Measurements from ENCODE around the gene HNF1B.

HNF1B gene

GRCh38 chr17:37736428-37736827 is 8.4 kb downstream of the HNF1B start:
- Histone ChIP-seq H3K9me3 (ENCODE audit: control insufficient read depth in 2 of 2, low read length in 2 of 2) (no peaks in the 10 kb centered on the region), H3K9ac (ENCODE audit: low read length in 2 of 2) (no peak overlapping the region), H3K4me1 (ENCODE audit: control insufficient read depth, insufficient read depth, low read length) (no peaks in the 10 kb centered on the region), H3K4me3 (ENCODE audit: low read length in 2 of 2) (no peak overlapping the region), H3K27me3 (ENCODE audit: control insufficient read depth in 1 of 2, insufficient read depth in 2 of 2, low read length in 2 of 2) (peaks cover 37 to 50% of the 10 kb centered on the region in 2 donors), H3K27ac (ENCODE audit: low read length) (no peak overlapping the region), H3K36me3 (ENCODE audit: control insufficient read depth in 2 of 2, insufficient read depth in 2 of 2, low read length in 2 of 2) (no peaks in the 10 kb centered on the region)

- Histone ChIP-seq H3K4me3 (ENCODE audit: low read length in 2 of 2) (no peak overlapping the region), H3K4me1 (ENCODE audit: control insufficient read depth, insufficient read depth, low read length) (no peaks in the 10 kb centered on the region), H3K27me3 (ENCODE audit: control insufficient read depth in 1 of 2, insufficient read depth in 2 of 2, low read length in 2 of 2) (peaks cover 32 to 38% of the 10 kb centered on the region in 2 donors), H3K27ac (ENCODE audit: low read length) (no peak overlapping the region), H3K9ac (ENCODE audit: low read length in 2 of 2) (no peak overlapping the region), H3K36me3 (ENCODE audit: control insufficient read depth in 2 of 2, insufficient read depth in 2 of 2, low read length in 2 of 2) (no peaks in the 10 kb centered on the region), H3K9me3 (ENCODE audit: control insufficient read depth in 2 of 2, low read length in 2 of 2) (no peaks in the 10 kb centered on the region)
These were observed 9.7 kb downstream of the HNF1B start for GRCh38 chr17:37735165-37735564.

GRCh38 chr17:37732316-37732715 is 12.5 kb downstream of the HNF1B start:
- Histone ChIP-seq H3K9ac (ENCODE audit: low read length in 2 of 2) (no peak overlapping the region), H3K36me3 (ENCODE audit: control insufficient read depth in 2 of 2, insufficient read depth in 2 of 2, low read length in 2 of 2) (no peaks in the 10 kb centered on the region), H3K4me3 (ENCODE audit: low read length in 2 of 2) (no peak overlapping the region), H3K4me1 (ENCODE audit: control insufficient read depth, insufficient read depth, low read length) (no peaks in the 10 kb centered on the region), H3K9me3 (ENCODE audit: control insufficient read depth in 2 of 2, low read length in 2 of 2) (no peaks in the 10 kb centered on the region), H3K27ac (ENCODE audit: low read length) (no peak overlapping the region), H3K27me3 (ENCODE audit: control insufficient read depth in 1 of 2, insufficient read depth in 2 of 2, low read length in 2 of 2) (peaks cover 14 to 20% of the 10 kb centered on the region in 2 donors)

- Histone ChIP-seq H3K36me3 (ENCODE audit: control insufficient read depth in 2 of 2, insufficient read depth in 2 of 2, low read length in 2 of 2) (no peaks in the 10 kb centered on the region), H3K9ac (ENCODE audit: low read length in 2 of 2) (no peak overlapping the region), H3K27ac (ENCODE audit: low read length) (no peak overlapping the region), H3K4me3 (ENCODE audit: low read length in 2 of 2) (no peak overlapping the region), H3K27me3 (ENCODE audit: control insufficient read depth in 1 of 2, insufficient read depth in 2 of 2, low read length in 2 of 2) (peaks cover 2 to 16% of the 10 kb centered on the region in 2 donors), H3K9me3 (ENCODE audit: control insufficient read depth in 2 of 2, low read length in 2 of 2) (no peaks in the 10 kb centered on the region), H3K4me1 (ENCODE audit: control insufficient read depth, insufficient read depth, low read length) (no peaks in the 10 kb centered on the region)
These were observed 13.8 kb downstream of the HNF1B start for GRCh38 chr17:37731056-37731455.

GRCh38 chr17:37729905-37730304 is 15.0 kb downstream of the HNF1B start:
- no peak overlapping the region for H3K9ac ChIP-seq (ENCODE audit: low read length in 2 of 2)
- H3K36me3 ChIP-seq (ENCODE audit: control insufficient read depth in 2 of 2, insufficient read depth in 2 of 2, low read length in 2 of 2) = no peaks in the 10 kb centered on the region

GRCh38 chr17:37726891-37727675 is 17.8 kb downstream of the HNF1B start:
- Histone ChIP-seq H3K4me1 (ENCODE audit: control insufficient read depth, insufficient read depth, low read length) (no peaks in the 10 kb centered on the region), H3K27me3 (ENCODE audit: control insufficient read depth in 1 of 2, insufficient read depth in 2 of 2, low read length in 2 of 2) (peaks cover 0 to 13% of the 10 kb centered on the region in 2 donors), H3K27ac (ENCODE audit: low read length) (no peak overlapping the region), H3K9me3 (ENCODE audit: control insufficient read depth in 2 of 2, low read length in 2 of 2) (no peaks in the 10 kb centered on the region), H3K4me3 (ENCODE audit: low read length in 2 of 2) (no peak overlapping the region), H3K36me3 (ENCODE audit: control insufficient read depth in 2 of 2, insufficient read depth in 2 of 2, low read length in 2 of 2) (no peaks in the 10 kb centered on the region), H3K9ac (ENCODE audit: low read length in 2 of 2) (no peak overlapping the region)

More at GRCh38 chr17:37729905-37730304, 15.0 kb downstream of the HNF1B start:
- Histone ChIP-seq H3K9me3 (ENCODE audit: control insufficient read depth in 2 of 2, low read length in 2 of 2) (no peaks in the 10 kb centered on the region), H3K27me3 (ENCODE audit: control insufficient read depth in 1 of 2, insufficient read depth in 2 of 2, low read length in 2 of 2) (peaks cover 0 to 9% of the 10 kb centered on the region in 2 donors), H3K4me3 (ENCODE audit: low read length in 2 of 2) (no peak overlapping the region), H3K27ac (ENCODE audit: low read length) (no peak overlapping the region), H3K4me1 (ENCODE audit: control insufficient read depth, insufficient read depth, low read length) (no peaks in the 10 kb centered on the region)

- Histone ChIP-seq H3K4me3 (ENCODE audit: low read length in 2 of 2) (no peak overlapping the region), H3K4me1 (ENCODE audit: control insufficient read depth, insufficient read depth, low read length) (no peaks in the 10 kb centered on the region), H3K9ac (ENCODE audit: low read length in 2 of 2) (no peak overlapping the region), H3K36me3 (ENCODE audit: control insufficient read depth in 2 of 2, insufficient read depth in 2 of 2, low read length in 2 of 2) (no peaks in the 10 kb centered on the region), H3K27ac (ENCODE audit: low read length) (no peak overlapping the region), H3K9me3 (ENCODE audit: control insufficient read depth in 2 of 2, low read length in 2 of 2) (no peaks in the 10 kb centered on the region), H3K27me3 (ENCODE audit: control insufficient read depth in 1 of 2, insufficient read depth in 2 of 2, low read length in 2 of 2) (peaks cover 0 to 13% of the 10 kb centered on the region in 2 donors)
These were observed 18.6 kb downstream of the HNF1B start for GRCh38 chr17:37726248-37726647.

- no peak overlapping the region for H3K9ac ChIP-seq (ENCODE audit: low read length in 2 of 2)
- H3K36me3 ChIP-seq (ENCODE audit: control insufficient read depth in 2 of 2, insufficient read depth in 2 of 2, low read length in 2 of 2) = no peaks in the 10 kb centered on the region
- H3K4me3 ChIP-seq (ENCODE audit: low read length in 2 of 2) = no peak overlapping the region
- H3K27me3 ChIP-seq (ENCODE audit: control insufficient read depth in 1 of 2, insufficient read depth in 2 of 2, low read length in 2 of 2) = peaks cover 0 to 14% of the 10 kb centered on the region in 2 donors
- H3K4me1 ChIP-seq (ENCODE audit: control insufficient read depth, insufficient read depth, low read length) = no peaks in the 10 kb centered on the region
- H3K27ac ChIP-seq (ENCODE audit: low read length) = no peak overlapping the region
- H3K9me3 ChIP-seq (ENCODE audit: control insufficient read depth in 2 of 2, low read length in 2 of 2) = no peaks in the 10 kb centered on the region
These were observed 19.2 kb downstream of the HNF1B start for GRCh38 chr17:37725601-37726146.

- no peak overlapping the region for H3K4me3 ChIP-seq (ENCODE audit: low read length in 2 of 2)
- H3K4me1 ChIP-seq (ENCODE audit: control insufficient read depth, insufficient read depth, low read length) = no peaks in the 10 kb centered on the region
- no peak overlapping the region for H3K27ac ChIP-seq (ENCODE audit: low read length)
- H3K9ac ChIP-seq (ENCODE audit: low read length in 2 of 2) = no peak overlapping the region
- H3K27me3 ChIP-seq (ENCODE audit: control insufficient read depth in 1 of 2, insufficient read depth in 2 of 2, low read length in 2 of 2) = peaks cover 0 to 14% of the 10 kb centered on the region in 2 donors
- H3K36me3 ChIP-seq (ENCODE audit: control insufficient read depth in 2 of 2, insufficient read depth in 2 of 2, low read length in 2 of 2) = no peaks in the 10 kb centered on the region
- no peaks in the 10 kb centered on the region for H3K9me3 ChIP-seq (ENCODE audit: control insufficient read depth in 2 of 2, low read length in 2 of 2)
These were observed 19.8 kb downstream of the HNF1B start for GRCh38 chr17:37725021-37725595.

- no peaks in the 10 kb centered on the region for H3K4me1 ChIP-seq (ENCODE audit: control insufficient read depth, insufficient read depth, low read length)
- no peak overlapping the region for H3K4me3 ChIP-seq (ENCODE audit: low read length in 2 of 2)
- no peak overlapping the region for H3K27ac ChIP-seq (ENCODE audit: low read length)
- H3K27me3 ChIP-seq (ENCODE audit: control insufficient read depth in 1 of 2, insufficient read depth in 2 of 2, low read length in 2 of 2) = peaks cover 3 to 16% of the 10 kb centered on the region in 2 donors
- H3K9ac ChIP-seq (ENCODE audit: low read length in 2 of 2) = no peak overlapping the region
- H3K9me3 ChIP-seq (ENCODE audit: control insufficient read depth in 2 of 2, low read length in 2 of 2) = peaks cover 0 to 2% of the 10 kb centered on the region in 2 donors
- H3K36me3 ChIP-seq (ENCODE audit: control insufficient read depth in 2 of 2, insufficient read depth in 2 of 2, low read length in 2 of 2) = no peaks in the 10 kb centered on the region
These were observed 23.9 kb downstream of the HNF1B start for GRCh38 chr17:37720989-37721388.

- H3K36me3 ChIP-seq (ENCODE audit: control insufficient read depth in 2 of 2, insufficient read depth in 2 of 2, low read length in 2 of 2) = no peaks in the 10 kb centered on the region
- H3K27me3 ChIP-seq (ENCODE audit: control insufficient read depth in 1 of 2, insufficient read depth in 2 of 2, low read length in 2 of 2) = peaks cover 6 to 16% of the 10 kb centered on the region in 2 donors
- H3K27ac ChIP-seq (ENCODE audit: low read length) = no peak overlapping the region
- no peak overlapping the region for H3K4me3 ChIP-seq (ENCODE audit: low read length in 2 of 2)
- no peaks in the 10 kb centered on the region for H3K4me1 ChIP-seq (ENCODE audit: control insufficient read depth, insufficient read depth, low read length)
- peaks cover 0 to 2% of the 10 kb centered on the region in 2 donors for H3K9me3 ChIP-seq (ENCODE audit: control insufficient read depth in 2 of 2, low read length in 2 of 2)
- H3K9ac ChIP-seq (ENCODE audit: low read length in 2 of 2) = no peak overlapping the region
These were observed 25.0 kb downstream of the HNF1B start for GRCh38 chr17:37719866-37720265.

Measured in stomach smooth muscle (tissue), 2 donors.